Raji (cell line): ENCODE measurements around the gene ANKRD36.
"Not testable (repeated sequence)": the region's sequence is repeated elsewhere in the genome, so short reads cannot be mapped to it uniquely, and the experiment has no call there.

Experiments used
- POLR2A ChIP-seq: IDR thresholded peaks from 2 replicates; pipeline ENCODE4 v1.6.1; 2011; ENCODE audit warnings: low read depth, low read length, control low read depth; ENCODE audit not compliant: insufficient read depth

The ANKRD36 gene

GRCh38 chr2:97113050-97113881, at the start of gene ANKRD36:
Gene ANKRD36, plus strand, starts transcription at chr2:97113153. Its CDS starts 587 bp downstream, at chr2:97113740.
- TF ChIP-seq POLR2A, result peak; percentile 63

GRCh38 chr2:97067279-97068004, 45.5 kb upstream of the ANKRD36 start:
- TF ChIP-seq POLR2A, result no peak

- TF ChIP-seq POLR2A, result no peak
Observed at GRCh38 chr2:97068074-97068473, 44.9 kb upstream of the ANKRD36 start.

- TF ChIP-seq POLR2A, result not testable (repeated sequence)
Observed at GRCh38 chr2:97094772-97095611, 18.0 kb upstream of the ANKRD36 start, which contains the start of gene FAHD2B. Gene FAHD2B, minus strand, starts transcription at chr2:97094882. Its CDS starts 3,176 bp downstream, at chr2:97091706.

GRCh38 chr2:97095661-97096060, 17.3 kb upstream of the ANKRD36 start:
- no peak for TF ChIP-seq POLR2A

- no peak for TF ChIP-seq POLR2A
Observed at GRCh38 chr2:97210325-97210724, 97.4 kb downstream of the ANKRD36 start.

GRCh38 chr2:97267411-97268074, 154.6 kb downstream of the ANKRD36 start:
- no peak for TF ChIP-seq POLR2A
